Calu3 (cell line): ENCODE data around the gene PGAP6. TPM values are rescaled to one million over a fixed set of nuclear protein-coding genes. Genes with fewer than 3 reads are reported as not detected.
"Not testable (repeated sequence)": the region's sequence is repeated elsewhere in the genome, so short reads cannot be mapped to it uniquely, and the experiment has no call there.

Experiments used
- BruUV-seq: library from RNA; stranded (reverse); fragments of 400-500 nt; replicated peaks from 2 replicates; lab custom pipeline; 2021; lab: Mats Ljungman, UMichigan
- CTCF ChIA-PET: fragments of 300-600 bp; sonication (Branson Sonifier 250); formaldehyde crosslinking; loops from one replicate; lab custom pipeline; 2022; ENCODE audit warnings: antibody characterized with exemption; lab: Charles Lee
- DNase-seq: peaks from one replicate; pipeline ENCODE4 v3.0.0; 2022
- H3K27ac Mint-ChIP-seq: one replicate; pipeline ENCODE4 v1.8.0; 2022; ENCODE audit warnings: mixed read lengths; ENCODE audit not compliant: unreplicated experiment
- H3K27me3 Mint-ChIP-seq: one replicate; pipeline ENCODE4 v1.8.0; 2022; ENCODE audit warnings: mixed read lengths; ENCODE audit not compliant: unreplicated experiment
- H3K36me3 Mint-ChIP-seq: one replicate; pipeline ENCODE4 v1.8.0; 2022; ENCODE audit warnings: mild to moderate bottlenecking, moderate library complexity, mixed read lengths; ENCODE audit not compliant: insufficient read depth, unreplicated experiment
- H3K4me1 Mint-ChIP-seq: one replicate; pipeline ENCODE4 v1.8.0; 2022; ENCODE audit warnings: mild to moderate bottlenecking, low read depth, mixed read lengths; ENCODE audit not compliant: unreplicated experiment
- H3K4me3 Mint-ChIP-seq: one replicate; pipeline ENCODE4 v1.8.0; 2022; ENCODE audit warnings: mild to moderate bottlenecking, low read depth, moderate library complexity, mixed read lengths; ENCODE audit not compliant: unreplicated experiment
- H3K9me3 Mint-ChIP-seq: one replicate; pipeline ENCODE4 v1.8.0; 2022; ENCODE audit warnings: low read depth, mixed read lengths; ENCODE audit not compliant: unreplicated experiment
- intact Hi-C: fragments of 100-400 bp; cut with micrococcal nuclease; formaldehyde crosslinking; loops from one replicate; pipeline ENCODE4 v1.10.0; 2022; ENCODE audit not compliant: unreplicated experiment
- total RNA-seq: library from RNA; stranded (reverse); gene quantifications from 2 replicates; pipeline ENCODE4 v1.2.3, GENCODE V29; 2022
- TF ChIP-seq, protein P1 (sequence below): fragments of 200-600 bp; IDR thresholded peaks from one replicate; pipeline ENCODE4 v1.8.0; 2022; ENCODE audit warnings: antibody characterized with exemption; ENCODE audit not compliant: unreplicated experiment

Gene PGAP6
- total RNA-seq, 1 experiment from 2014 or later: 70.0 TPM

DNA sequence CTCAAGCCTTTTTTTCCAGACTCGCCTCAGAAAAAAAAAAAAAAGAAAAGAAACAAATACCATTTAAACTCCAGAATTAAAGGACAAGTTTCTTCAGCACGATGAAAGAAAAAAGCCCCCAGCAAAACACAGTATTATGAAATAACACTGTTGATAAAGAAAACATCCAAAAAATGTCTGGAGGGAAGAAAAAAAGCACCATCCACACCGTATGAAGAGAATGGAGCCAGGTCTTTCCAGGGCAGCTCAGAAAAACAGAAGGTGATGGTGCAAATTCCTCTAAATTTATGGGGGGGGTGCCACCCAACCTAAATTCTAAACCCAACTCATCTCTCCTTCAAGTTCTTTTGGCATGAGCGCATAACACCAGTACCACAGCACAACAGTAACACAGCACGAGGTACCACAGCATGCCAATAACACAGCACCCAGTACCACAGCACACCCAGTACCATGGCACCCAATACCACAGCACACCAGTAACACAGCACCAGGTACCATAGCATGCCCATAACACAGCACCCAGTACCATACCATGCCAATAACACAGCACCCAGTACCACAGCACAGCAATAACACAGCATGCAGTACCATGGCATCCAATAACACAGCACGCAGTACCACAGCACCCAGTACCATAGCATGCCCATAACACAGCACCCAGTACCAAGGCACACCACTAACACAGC, 48.2 kb downstream of the PGAP6 start:
- intact Hi-C loops: no loop called here
- Mint-ChIP-seq H3K36me3 (peaks cover 17% of the 10 kb centered on the region), H3K27ac (no peak overlapping the region), H3K9me3 (peaks cover 3% of the 10 kb centered on the region), H3K4me3 (no peak overlapping the region), H3K27me3 (no peaks in the 10 kb centered on the region), H3K4me1 (peaks cover 39% of the 10 kb centered on the region)
- no peak for DNase-seq
- TF ChIP-seq, protein P1, sequence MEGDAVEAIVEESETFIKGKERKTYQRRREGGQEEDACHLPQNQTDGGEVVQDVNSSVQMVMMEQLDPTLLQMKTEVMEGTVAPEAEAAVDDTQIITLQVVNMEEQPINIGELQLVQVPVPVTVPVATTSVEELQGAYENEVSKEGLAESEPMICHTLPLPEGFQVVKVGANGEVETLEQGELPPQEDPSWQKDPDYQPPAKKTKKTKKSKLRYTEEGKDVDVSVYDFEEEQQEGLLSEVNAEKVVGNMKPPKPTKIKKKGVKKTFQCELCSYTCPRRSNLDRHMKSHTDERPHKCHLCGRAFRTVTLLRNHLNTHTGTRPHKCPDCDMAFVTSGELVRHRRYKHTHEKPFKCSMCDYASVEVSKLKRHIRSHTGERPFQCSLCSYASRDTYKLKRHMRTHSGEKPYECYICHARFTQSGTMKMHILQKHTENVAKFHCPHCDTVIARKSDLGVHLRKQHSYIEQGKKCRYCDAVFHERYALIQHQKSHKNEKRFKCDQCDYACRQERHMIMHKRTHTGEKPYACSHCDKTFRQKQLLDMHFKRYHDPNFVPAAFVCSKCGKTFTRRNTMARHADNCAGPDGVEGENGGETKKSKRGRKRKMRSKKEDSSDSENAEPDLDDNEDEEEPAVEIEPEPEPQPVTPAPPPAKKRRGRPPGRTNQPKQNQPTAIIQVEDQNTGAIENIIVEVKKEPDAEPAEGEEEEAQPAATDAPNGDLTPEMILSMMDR: no peak
- CTCF ChIA-PET: no interaction called here
- BruUV-seq: no TSS peak

DNA sequence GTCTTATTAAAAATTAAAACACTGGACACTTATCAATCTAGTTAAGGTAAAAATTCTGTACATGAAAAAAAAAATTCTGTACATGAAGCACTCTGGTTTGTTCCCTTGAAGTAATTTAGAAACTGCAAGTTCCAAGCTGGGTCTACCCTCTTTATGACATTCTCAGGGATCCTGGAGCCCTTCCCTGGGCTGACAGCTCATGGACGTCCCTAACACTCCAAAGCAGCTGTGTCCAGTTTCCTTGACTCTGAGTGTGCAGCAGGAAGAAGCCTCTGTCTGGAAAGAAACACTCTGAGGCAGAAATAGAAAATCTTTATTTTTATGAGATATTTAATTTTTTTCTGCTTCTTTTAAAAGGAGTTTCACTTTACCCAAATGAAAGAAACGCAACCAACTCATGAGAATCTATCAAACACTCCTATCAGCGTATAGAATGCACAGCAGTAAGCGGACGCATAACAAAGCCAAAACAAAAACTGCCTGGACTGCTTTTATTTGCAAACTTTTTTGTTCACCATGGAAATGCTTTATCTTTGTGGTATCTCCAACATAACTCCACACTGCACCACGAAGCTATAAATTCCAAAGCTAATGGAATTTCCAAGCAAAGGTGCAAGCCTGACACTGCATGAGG, 50.5 kb downstream of the PGAP6 start:
- H3K4me3 Mint-ChIP-seq, H3K27me3 Mint-ChIP-seq, BruUV-seq, CTCF ChIA-PET, H3K9me3 Mint-ChIP-seq, H3K27ac Mint-ChIP-seq, intact Hi-C loops, DNase-seq: not testable (repeated sequence)
- H3K36me3 Mint-ChIP-seq: peaks cover 31% of the 10 kb centered on the region
- peaks cover 39% of the 10 kb centered on the region for H3K4me1 Mint-ChIP-seq

DNA sequence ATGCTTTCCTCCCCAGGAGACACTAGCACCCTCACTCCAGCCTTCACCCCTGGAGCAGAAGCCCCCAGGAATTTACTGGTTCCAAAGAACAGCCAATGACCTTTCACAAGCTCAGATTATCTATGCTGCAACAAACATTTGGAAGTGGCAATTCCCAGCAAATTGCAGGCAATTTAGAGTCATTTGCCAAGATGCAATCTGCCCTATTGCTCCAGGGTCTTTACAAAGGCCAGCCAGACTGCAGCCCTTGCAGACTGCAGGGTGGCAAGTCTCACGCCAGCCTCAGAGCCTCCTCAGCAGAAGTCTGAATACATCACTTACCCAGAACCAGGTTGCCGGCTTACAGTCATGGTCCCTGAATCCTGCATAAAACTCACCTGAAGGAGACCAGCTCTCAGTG, 51.0 kb downstream of the PGAP6 start:
- no TSS peak for BruUV-seq
- H3K9me3 Mint-ChIP-seq: peaks cover 3% of the 10 kb centered on the region
- CTCF ChIA-PET: no interaction called here
- intact Hi-C loops: no loop called here
- H3K4me3 Mint-ChIP-seq: no peak overlapping the region
- H3K36me3 Mint-ChIP-seq: peaks cover 30% of the 10 kb centered on the region
- peaks cover 38% of the 10 kb centered on the region for H3K4me1 Mint-ChIP-seq
- TF ChIP-seq, protein P1: no peak
- no peaks in the 10 kb centered on the region for H3K27me3 Mint-ChIP-seq
- DNase-seq: no peak
- H3K27ac Mint-ChIP-seq: peak overlapping the region; percentile 60

DNA sequence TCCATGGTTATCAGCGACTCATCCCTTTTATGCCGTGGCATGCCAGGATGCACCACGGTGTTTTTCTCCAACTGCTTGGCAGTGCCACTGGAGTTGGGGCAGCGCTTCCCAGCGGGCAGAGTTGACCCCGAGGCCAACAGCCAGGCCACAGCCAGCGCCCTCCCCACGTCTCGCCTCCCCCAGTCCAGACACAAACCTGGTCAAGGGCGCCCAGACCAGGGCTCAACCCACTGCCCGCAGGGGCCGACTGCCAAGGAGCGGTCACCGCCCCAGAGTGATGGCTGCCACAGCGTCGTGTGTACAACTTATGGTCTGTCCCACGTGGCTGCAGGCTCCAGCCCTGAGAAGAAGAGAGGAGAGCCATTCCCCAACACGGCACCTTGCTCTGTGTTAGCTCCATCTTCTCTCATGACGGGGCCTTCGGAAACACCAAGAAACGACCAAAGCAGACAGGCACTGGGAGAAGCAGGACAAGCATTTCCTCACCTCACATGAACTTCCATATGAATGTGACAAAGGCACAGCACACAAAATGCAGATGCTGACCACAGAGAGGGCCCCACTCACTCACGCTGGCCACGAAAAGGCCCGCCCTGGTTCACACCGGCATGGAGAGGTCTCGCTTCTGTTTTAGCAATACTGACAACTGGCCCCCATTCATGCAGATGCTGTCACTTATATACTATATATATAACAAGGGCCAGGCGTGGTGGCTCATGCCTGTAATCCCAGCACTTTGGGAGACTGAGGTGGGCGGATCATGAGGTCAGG, 56.2 kb downstream of the PGAP6 start:
- intact Hi-C loops: no loop called here
- TF ChIP-seq, protein P1: no peak
- Mint-ChIP-seq H3K4me1 (peaks cover 26% of the 10 kb centered on the region), H3K27ac (no peak overlapping the region), H3K36me3 (peaks cover 44% of the 10 kb centered on the region), H3K9me3 (no peaks in the 10 kb centered on the region), H3K4me3 (no peak overlapping the region), H3K27me3 (no peaks in the 10 kb centered on the region)
- BruUV-seq: no TSS peak
- CTCF ChIA-PET: interaction anchor here (0.7 kb wide), 1 partner anchor 1528 kb away, joined by 4 read pairs; no protein-coding TSS in a partner anchor
- DNase-seq: no peak
